GM21825 (cell line): Measurements from ENCODE around the gene NUBPL.
"Not testable (repeated sequence)": the region's sequence is repeated elsewhere in the genome, so short reads cannot be mapped to it uniquely, and the experiment has no call there.

Experiments
- ATAC-seq: cut with Tn5 transposase; IDR thresholded peaks from one replicate; pipeline ENCODE4 v1.9.1; 2021; ENCODE audit warnings: mild to moderate bottlenecking, moderate library complexity; ENCODE audit not compliant: unreplicated experiment

Gene NUBPL

DNA sequence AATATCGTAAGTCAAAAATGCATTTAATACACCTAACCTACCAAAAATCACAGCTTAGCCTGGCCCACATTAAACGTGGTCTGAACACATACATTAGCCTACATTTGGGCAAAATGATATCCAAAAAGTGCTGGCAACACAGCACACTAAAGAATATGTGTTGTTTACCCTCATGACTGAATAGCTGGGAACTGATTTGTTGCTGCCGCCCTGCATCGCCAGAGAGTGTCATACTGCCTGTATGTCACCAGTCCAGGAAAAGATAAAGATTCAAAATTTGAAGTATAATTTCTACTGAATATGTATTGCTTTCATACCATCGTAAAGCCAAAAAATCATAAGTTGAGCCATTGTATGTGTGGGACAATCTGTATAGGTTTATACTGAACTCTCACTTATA, 157.8 kb downstream of the NUBPL start:
- no peak for ATAC-seq

DNA sequence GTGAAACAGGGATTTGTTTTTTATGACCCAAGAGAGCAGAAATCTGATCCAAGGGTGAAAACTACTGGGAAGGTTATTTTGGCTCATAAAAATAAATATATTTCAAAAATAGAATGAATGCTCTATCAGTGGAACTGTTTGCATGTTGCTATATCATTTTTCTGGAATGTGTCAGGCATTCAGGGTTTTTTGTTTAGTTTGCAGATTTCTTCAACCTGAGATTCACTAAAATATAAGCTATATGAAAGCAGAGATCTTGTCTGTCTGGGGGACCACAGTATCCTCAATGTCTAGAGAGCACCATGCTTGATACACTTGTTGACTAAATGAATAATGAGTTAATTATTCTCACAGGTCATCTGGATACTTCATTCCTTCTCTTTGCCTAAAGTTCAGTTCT, 165.1 kb downstream of the NUBPL start:
- ATAC-seq, result no peak

DNA sequence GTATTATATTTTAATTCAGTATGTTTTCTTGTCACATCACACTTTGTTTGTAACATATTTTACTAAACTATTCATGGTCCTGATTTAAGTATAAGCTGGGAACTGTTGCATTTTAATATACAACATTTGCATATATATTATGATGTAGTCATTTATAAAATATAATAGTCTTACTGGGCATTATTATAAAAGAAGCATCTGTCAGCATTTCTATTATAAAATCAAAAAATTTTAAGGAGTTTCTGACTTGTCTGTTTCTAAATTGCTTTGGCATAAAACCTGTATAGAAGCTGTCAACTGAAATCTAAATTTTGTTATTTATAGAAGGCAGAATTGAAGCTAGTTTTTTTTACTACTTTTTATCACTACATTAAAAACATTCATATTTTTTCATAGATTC, 166.6 kb downstream of the NUBPL start:
- ATAC-seq, result no peak

DNA sequence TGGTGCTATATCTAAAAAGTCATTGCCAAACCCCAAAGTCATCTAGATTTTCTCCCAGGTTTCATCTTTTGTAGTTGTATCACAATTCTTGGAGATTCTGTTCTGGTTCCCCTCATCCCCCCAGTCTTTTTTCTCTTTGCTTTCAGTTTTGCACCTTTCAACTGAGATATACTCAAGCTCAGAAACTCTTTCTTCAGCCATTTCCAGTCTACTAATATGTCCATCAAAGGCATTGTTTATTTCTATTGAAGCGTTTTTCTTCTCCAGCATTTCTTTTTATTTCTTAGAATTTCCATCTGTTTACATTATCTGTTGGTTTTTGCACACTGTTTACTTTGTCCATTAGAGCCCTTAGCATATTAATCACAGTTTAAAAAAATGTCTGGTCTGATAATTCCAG, 179.5 kb downstream of the NUBPL start:
- no peak for ATAC-seq

DNA sequence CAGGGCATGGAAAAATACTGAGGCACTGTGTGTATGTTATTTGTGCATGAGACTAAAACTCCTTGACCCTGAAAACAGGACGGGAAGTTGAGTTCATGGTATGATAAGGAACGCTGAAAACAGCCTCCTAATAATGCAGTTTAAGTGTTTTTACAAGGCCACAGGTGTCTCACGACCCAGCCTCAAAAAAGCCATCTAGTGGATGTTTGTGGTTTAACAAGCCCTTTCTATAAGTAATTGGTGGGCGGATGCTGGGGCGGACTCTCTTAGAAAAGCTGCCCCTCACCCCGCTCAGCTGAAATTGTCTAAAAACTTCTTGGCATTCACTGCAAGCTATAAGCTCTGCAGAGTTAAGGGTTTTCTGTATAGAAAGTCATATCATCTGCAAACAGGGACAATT, 184.5 kb downstream of the NUBPL start:
- no peak for ATAC-seq

GRCh38 chr14:31746326-31746725, 185.1 kb downstream of the NUBPL start:
- ATAC-seq, result no peak

DNA sequence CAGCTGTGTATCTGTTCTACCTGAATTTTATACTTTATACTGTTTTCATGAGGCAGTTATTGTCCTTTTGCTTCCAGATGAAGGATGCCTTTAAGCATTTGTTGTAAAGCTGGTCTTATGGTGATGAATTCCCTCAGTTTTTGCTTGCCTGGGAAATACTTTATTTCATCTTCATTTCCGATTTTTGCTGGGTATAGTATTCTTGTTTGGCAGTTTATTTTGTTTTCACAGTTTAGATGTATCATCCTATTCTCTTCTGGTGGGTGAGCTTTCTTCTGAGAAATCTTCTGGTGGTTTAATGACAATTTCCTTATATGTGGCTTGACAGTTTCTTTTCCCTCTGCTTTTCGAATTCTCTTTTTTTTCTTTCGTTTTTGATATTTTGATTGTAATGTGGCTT, 188.1 kb downstream of the NUBPL start:
- ATAC-seq, result no peak

- ATAC-seq, result not testable (repeated sequence)
Observed at GRCh38 chr14:31751047-31751446, 189.8 kb downstream of the NUBPL start.

GRCh38 chr14:31752867-31753661, 191.9 kb downstream of the NUBPL start:
- no peak for ATAC-seq

- ATAC-seq, result no peak
Observed at GRCh38 chr14:31758941-31759340, 197.7 kb downstream of the NUBPL start.

GRCh38 chr14:31760277-31760676, 199.1 kb downstream of the NUBPL start:
- no peak for ATAC-seq

DNA sequence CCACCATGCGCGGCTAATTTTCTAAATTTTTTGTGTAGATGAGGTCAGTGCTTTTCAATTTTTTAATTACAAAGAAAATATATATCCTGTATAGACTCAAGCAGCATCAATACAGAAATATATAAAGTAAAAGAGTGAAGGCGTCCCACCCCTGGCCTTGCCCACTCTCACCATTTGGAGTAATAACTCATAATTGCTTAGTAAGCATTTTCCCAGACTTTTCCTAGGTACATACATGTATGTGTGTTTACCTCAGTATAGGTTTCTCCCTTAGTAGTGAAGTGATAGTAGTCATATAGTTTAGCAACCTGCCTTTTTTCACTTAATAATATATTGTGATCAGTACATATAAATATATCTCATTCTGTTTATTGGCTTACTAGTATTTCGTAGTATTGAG, 200.1 kb downstream of the NUBPL start:
- no peak for ATAC-seq

GRCh38 chr14:31763041-31763440, 201.8 kb downstream of the NUBPL start:
- ATAC-seq, result no peak

- no peak for ATAC-seq
Observed at GRCh38 chr14:31766315-31766892, 205.2 kb downstream of the NUBPL start.

DNA sequence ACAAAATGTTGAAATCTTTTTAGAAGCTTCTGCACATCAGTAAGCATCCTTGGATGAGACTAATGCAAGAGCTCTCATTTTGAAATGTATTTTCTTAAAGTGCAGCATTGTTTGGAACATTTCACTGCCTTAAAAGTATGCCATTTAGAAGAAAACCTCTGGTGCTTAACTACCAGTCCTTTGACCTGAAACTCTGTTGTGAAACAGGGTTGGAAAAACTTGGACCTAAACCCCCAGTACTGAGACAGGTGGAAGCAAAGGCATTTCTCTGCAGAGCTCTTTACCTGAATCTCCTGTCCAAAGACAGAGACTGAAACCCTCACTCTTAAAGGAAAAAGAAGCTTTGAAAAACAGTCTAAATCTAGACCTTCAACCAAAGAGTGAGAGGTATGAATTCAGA, 207.2 kb downstream of the NUBPL start:
- no peak for ATAC-seq

- ATAC-seq, result no peak
Observed at GRCh38 chr14:31770271-31770670, 209.1 kb downstream of the NUBPL start.

DNA sequence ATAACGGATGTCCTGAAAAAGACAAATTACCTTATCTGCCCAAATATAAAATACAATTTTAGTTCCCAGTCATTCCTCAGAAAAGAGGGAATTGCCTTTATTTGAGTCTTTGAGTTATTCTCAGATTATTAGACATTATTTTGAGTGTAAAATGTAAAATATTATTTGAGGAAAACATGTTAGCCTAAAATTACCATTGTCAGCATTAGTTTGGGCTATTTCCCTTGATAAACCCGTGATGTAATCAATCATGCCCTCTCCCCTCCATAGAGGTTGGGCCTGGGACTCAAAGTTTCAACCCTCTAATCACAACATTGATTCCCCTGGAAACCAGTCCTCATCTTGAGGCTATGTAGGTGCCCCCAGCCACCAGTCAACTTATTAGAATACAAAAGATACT, 213.4 kb downstream of the NUBPL start:
- no peak for ATAC-seq

DNA sequence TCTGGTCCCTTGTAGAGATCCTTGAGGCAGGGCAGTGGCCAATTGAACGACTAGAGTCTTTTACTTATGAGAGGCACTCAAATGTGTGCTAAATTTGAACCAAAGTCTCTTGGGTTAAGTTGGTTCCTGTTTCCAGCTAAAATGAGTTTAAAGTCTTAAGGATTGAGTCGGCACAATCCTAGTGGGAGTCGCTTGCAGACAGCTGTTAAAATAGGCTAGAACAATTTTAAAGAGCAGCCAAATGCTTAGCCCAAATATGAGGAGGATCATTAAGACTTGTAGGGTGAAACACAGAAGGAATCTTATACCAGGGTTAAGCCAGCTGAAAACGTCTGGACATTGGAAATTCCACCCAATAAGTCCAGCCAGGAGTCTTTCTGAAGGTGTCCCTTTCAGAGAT, 216.1 kb downstream of the NUBPL start:
- ATAC-seq, result no peak

DNA sequence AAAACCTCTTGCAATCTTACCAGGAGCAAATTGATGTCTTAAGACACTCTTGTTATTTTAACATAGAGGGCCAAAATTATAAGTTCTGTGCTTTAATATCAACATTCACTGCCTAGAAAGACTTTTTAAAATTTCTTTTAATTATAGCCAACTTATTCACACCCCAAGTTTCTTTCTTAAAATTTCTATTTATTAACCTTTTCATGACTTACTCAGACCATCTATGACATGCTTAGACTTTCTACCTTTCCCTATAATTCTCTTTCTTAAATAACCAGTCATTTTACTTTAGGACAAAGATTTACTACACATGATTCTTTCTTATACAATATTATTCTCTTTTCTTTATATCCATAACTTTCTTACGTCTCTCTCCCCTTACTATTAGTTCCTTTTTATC, 220.4 kb downstream of the NUBPL start:
- no peak for ATAC-seq

GRCh38 chr14:31785574-31785973, 224.4 kb downstream of the NUBPL start:
- no peak for ATAC-seq

DNA sequence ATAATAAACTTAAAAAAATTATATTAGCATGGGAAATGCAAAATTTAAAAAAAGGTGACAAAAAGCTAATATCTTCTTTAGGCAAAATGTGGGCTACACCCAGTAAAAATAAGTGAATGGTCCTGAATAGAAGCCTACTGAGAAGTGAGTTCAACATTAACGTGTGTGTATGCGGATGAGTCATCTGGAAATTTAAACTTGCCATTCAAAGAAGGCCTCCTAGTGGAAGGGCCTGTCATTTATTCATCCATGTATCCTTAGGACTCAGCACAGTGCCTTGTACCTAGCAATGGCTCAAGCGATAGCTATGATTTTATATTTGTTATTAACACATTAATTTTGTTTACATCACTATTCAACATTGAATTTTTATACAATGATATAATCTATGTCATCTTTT, 226.2 kb downstream of the NUBPL start:
- ATAC-seq, result no peak

GRCh38 chr14:31788340-31788739, 227.1 kb downstream of the NUBPL start:
- ATAC-seq, result no peak

GRCh38 chr14:31792726-31793125, 231.5 kb downstream of the NUBPL start:
- no peak for ATAC-seq
